ENCODE data around the gene CHCHD6.

The CHCHD6 gene

DNA sequence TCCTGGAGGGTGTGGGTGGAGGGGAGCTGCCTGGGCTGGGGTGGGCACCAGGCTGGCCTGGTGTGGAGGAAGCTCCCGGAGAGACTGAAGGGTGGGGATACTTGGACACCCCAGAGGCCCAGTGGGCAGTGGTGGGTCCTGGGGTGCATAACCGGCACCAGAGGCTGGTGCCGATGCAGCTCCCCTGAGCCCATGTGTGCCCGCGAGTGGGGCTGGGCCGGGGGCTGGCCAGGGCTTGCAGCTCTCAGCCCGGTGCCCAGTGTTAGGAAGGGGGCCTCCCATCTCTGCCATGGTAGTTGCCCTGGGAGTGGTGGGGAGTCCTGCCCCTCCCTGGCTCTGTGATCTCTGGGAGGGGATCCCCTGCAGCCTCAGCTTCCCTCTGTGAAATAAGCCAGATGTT, 288.2 kb downstream of the CHCHD6 start:
- TF ChIP-seq, protein P1, sequence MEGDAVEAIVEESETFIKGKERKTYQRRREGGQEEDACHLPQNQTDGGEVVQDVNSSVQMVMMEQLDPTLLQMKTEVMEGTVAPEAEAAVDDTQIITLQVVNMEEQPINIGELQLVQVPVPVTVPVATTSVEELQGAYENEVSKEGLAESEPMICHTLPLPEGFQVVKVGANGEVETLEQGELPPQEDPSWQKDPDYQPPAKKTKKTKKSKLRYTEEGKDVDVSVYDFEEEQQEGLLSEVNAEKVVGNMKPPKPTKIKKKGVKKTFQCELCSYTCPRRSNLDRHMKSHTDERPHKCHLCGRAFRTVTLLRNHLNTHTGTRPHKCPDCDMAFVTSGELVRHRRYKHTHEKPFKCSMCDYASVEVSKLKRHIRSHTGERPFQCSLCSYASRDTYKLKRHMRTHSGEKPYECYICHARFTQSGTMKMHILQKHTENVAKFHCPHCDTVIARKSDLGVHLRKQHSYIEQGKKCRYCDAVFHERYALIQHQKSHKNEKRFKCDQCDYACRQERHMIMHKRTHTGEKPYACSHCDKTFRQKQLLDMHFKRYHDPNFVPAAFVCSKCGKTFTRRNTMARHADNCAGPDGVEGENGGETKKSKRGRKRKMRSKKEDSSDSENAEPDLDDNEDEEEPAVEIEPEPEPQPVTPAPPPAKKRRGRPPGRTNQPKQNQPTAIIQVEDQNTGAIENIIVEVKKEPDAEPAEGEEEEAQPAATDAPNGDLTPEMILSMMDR (IDR thresholded peaks at IDR 0.05; ENCODE audit: low read length, missing control alignments) = no peak
- no peak for DNase-seq (ENCODE audit: low read depth)
- no peak overlapping the region for H3K4me3 ChIP-seq (replicated peaks; ENCODE audit: low read depth, low read length)

DNA sequence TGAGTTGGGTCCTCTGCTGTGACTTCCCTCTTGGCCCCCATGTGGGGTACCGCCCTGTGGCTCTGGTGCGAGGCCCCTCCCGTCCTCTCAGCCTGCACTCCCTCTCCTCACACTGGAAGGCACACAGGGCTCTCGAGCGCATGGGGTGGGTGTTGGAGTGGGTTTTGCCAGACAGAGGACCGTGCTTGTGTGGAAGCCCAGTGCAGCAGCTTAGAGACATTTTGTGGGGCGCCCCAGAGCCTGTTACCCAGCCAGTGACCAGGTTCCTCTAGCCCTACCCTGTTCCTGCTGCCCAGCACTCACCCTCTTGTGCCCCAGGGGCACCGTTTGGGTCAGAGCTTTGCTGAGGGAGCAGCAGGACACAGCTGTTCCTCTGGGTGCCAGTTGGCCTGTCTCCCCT, 288.7 kb downstream of the CHCHD6 start:
- TF ChIP-seq, protein P1 (IDR thresholded peaks at IDR 0.05; ENCODE audit: low read length, missing control alignments) = no peak
- no peak for DNase-seq (ENCODE audit: low read depth)

DNA sequence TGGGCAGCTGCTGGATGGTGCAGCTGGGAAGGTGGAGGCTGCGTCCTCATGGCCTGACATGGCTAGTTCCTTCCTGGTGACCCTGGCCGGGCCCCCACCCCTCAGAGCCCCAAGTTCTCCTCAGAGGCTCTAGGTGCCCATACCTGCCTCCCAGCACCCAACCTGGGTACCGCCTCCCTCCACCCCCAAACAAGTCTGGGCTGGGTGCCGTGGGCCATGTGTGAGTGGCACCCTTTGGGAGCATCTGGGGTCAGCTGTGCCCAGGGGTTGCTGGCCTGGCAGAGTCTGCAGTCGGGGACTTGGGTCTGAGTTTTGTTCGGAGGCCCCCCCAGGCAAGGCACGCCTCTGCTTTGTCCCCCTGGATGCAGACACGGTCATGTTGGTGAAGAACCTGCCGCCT, 289.4 kb downstream of the CHCHD6 start:
- TF ChIP-seq, protein P1 (IDR thresholded peaks at IDR 0.05; ENCODE audit: low read length, missing control alignments) = no peak
- H3K4me3 ChIP-seq (replicated peaks; ENCODE audit: low read depth, low read length) = no peak overlapping the region
- DNase-seq (ENCODE audit: low read depth) = no peak

More for the DNA sequence above, 288.7 kb downstream of the CHCHD6 start:
- H3K4me3 ChIP-seq (replicated peaks; ENCODE audit: low read depth, low read length) = no peak overlapping the region

DNA sequence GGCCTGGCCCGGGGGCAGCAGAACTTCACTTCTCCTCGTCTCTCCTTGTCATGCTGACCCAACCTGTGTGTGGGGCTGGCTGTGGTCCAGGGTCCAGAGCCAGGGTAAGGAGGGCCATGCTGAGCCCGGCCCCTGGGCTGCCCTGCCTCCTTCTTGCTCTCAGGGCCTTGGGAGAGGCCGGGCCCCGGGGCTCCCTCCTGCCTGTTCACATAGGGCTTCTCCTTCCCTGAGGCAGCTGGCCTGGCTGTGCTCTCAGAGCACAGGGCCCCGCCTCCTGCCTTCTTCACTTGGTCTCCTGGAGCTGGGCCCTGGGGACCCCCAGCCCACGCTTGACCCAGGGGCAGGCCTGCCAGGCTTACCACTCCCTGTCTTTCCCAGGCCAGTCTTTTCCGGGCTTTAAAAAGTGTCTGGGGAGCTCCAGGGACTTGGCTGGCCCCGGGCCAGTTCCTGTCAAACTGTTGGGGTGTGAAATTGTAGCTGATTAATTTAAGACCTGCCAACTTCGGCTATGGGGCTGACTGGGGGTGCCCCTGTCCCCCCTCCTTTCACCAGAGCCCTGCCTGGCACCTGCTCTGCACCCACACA, 290.7 kb downstream of the CHCHD6 start:
- TF ChIP-seq, protein P1 (IDR thresholded peaks at IDR 0.05; ENCODE audit: low read length, missing control alignments) = no peak
- no peak overlapping the region for H3K4me3 ChIP-seq (replicated peaks; ENCODE audit: low read depth, low read length)
- no peak for DNase-seq (ENCODE audit: low read depth)

DNA sequence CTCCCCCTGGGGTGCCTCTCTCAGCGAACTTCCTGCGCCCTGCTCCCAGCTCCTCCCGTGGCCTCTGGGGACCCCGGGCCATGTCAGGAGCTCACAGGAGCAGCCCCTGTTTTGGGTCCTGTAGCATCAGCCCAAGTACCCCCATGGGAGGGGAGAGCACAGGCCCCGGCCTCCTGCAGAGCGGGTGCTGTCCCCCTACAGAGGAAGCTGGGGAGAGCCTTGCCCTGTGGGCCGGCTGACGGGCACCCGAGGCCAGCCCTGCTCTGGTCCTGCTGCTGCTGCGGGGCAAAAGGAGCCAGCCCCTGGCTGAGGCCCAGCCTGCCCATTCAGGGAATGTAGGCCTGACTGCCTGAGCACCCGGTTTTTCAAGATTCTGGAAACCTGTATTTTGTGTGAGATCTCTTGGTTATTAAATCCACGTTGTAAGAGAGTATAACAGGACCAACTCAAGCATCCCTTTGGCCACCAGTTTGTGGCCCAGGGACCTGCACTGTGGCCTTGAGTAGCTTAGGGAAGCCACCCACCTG, 291.3 kb downstream of the CHCHD6 start:
- no peak overlapping the region for H3K4me3 ChIP-seq (replicated peaks; ENCODE audit: low read depth, low read length)
- DNase-seq (ENCODE audit: low read depth) = no peak
- TF ChIP-seq, protein P1 (IDR thresholded peaks at IDR 0.05; ENCODE audit: low read length, missing control alignments) = no peak

DNA sequence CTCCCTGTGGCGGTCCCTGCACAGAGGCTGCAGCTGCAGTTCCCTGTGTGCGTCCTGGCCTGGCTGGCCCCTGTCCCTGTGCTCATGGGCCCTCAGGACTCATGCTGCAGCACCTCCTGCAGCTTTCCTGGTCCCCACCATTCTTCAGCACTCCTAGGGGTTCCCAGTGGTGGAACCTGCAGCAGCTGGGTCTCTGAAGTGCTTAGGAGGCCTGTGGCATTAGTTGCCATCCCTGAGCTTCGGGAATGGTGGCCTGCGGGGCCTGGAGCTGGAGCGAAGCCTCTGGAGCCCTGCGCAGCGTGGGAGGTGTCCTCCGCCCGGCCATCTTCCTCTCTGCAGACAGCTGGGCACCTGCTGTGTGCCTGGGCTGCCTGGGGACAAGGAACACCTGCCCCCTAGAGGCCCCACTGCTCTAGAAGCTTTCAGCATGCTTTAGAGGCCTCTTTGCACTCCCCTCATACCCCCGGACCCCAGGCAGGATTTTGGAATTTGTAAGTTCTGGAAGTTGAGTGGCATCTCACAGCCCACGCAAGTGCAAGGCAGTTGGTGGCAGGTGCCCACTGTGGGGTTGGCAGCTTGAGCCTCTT, 292.0 kb downstream of the CHCHD6 start:
- DNase-seq (ENCODE audit: low read depth) = no peak
- TF ChIP-seq, protein P1 (IDR thresholded peaks at IDR 0.05; ENCODE audit: low read length, missing control alignments) = peak; percentile 18
- no peak overlapping the region for H3K4me3 ChIP-seq (replicated peaks; ENCODE audit: low read depth, low read length)

DNA sequence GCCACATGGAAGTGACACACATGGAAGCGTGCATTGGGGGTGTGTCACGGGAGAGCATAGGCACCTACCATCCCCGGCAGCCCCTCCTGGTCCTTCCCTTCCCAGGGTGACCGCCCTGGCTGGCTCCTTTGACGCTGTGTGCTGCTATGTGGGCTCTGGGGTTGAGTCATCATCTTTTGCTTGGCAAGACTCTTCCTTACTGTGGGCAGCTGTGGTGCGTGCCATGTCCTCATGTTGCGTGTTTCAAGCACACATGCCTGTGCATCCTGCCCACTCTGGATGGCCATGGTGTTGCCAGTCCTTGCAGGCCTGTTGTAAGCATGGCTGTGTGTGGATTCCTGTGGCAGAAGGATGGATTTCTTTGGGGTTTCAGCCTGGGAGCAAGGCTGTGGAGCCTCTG, 292.9 kb downstream of the CHCHD6 start:
- TF ChIP-seq, protein P1 (IDR thresholded peaks at IDR 0.05; ENCODE audit: low read length, missing control alignments) = no peak
- H3K4me3 ChIP-seq (replicated peaks; ENCODE audit: low read depth, low read length) = no peak overlapping the region
- no peak for DNase-seq (ENCODE audit: low read depth)
